DND-41 (cell line): ENCODE measurements around the gene VAV3.

Source experiments
- CTCF ChIP-seq: IDR thresholded peaks from 2 replicates; pipeline ENCODE4 v1.5.1; 2012; ENCODE audit warnings: borderline replicate concordance, low read length, moderate library complexity, mild to moderate bottlenecking; ENCODE audit not compliant: poor library complexity, severe bottlenecking; ENCODE audit errors: extremely low read depth
- EZH2 ChIP-seq: IDR thresholded peaks from 3 replicates; pipeline ENCODE4 v1.6.1; 2012; ENCODE audit warnings: borderline replicate concordance, low read depth, mild to moderate bottlenecking, moderate library complexity, low read length, inconsistent platforms; ENCODE audit not compliant: severe bottlenecking

GRCh38 chr1:107963008-107963407, 2.0 kb downstream of the VAV3 start:
- peak; percentile 30 for TF ChIP-seq CTCF
- TF ChIP-seq EZH2 = no peak
